NB4 (cell line): ENCODE data around the gene FLT4.

ENCODE experiments used
- CTCF ChIP-seq: IDR thresholded peaks from one replicate; pipeline ENCODE4 v1.5.1; 2012; ENCODE audit warnings: low read depth, low read length
- MAX ChIP-seq: IDR thresholded peaks from 2 replicates; pipeline ENCODE4 v1.6.1; 2011; ENCODE audit warnings: low read depth, low read length
- POLR2A ChIP-seq: IDR thresholded peaks from 2 replicates; pipeline ENCODE4 v1.6.1; 2011; ENCODE audit warnings: mild to moderate bottlenecking; ENCODE audit not compliant: insufficient read length; ENCODE audit errors: extremely low read depth

GRCh38 chr5:180628211-180628610 lies 21.2 kb downstream of the FLT4 start:
- TF ChIP-seq CTCF (no peak), POLR2A (no peak), MAX (no peak)
